GM23338 (cell line): ENCODE measurements around the gene ATP5PB. TPM values are rescaled to one million over a fixed set of nuclear protein-coding genes. Genes with fewer than 3 reads are reported as not detected.

Source experiments
- ATAC-seq: fragments of 200-7000 bp; cut with Tn5 transposase; 3 replicates; pipeline ENCODE4 v1.9.1; 2020
- DNase-seq: peaks from one replicate; pipeline ENCODE4 v3.0.0-alpha.2; 2015; ENCODE audit warnings: low spot score
- H2AFZ ChIP-seq: fragments of 200-600 bp; sonication (generic); 2 replicates; pipeline ENCODE4 v1.8.0; 2016; ENCODE audit warnings: antibody characterized with exemption, mild to moderate bottlenecking, moderate library complexity
- H3F3A ChIP-seq: fragments of 200-600 bp; sonication (generic); replicated peaks from 2 replicates; pipeline ENCODE4 v1.8.0; 2017; ENCODE audit warnings: antibody characterized with exemption, mixed run types, low read depth
- H3K27ac ChIP-seq: fragments of 200-600 bp; sonication (generic); 2 replicates; pipeline ENCODE4 v1.6.1; 2016; ENCODE audit warnings: low read depth
- H3K27me3 ChIP-seq: fragments of 200-600 bp; sonication (generic); 2 replicates; pipeline ENCODE4 v1.8.0; 2016; ENCODE audit warnings: mild to moderate bottlenecking, mixed run types, moderate library complexity; ENCODE audit not compliant: insufficient read depth
- H3K36me3 ChIP-seq: fragments of 200-600 bp; sonication (generic); 2 replicates; pipeline ENCODE4 v1.8.0; 2016; ENCODE audit warnings: mild to moderate bottlenecking; ENCODE audit not compliant: insufficient read depth
- H3K4me1 ChIP-seq: fragments of 200-600 bp; sonication (generic); 2 replicates; pipeline ENCODE4 v1.8.0; 2016; ENCODE audit warnings: mild to moderate bottlenecking, moderate library complexity; ENCODE audit not compliant: insufficient read depth
- H3K4me2 ChIP-seq: fragments of 200-600 bp; sonication (generic); 2 replicates; pipeline ENCODE4 v1.7.1; 2017; ENCODE audit warnings: mixed run types
- H3K4me3 ChIP-seq: fragments of 200-600 bp; sonication (generic); 2 replicates; pipeline ENCODE4 v1.6.1; 2016; ENCODE audit warnings: mixed run types
- H3K79me2 ChIP-seq: fragments of 200-600 bp; sonication (generic); replicated peaks from 2 replicates; pipeline ENCODE4 v1.8.0; 2017; ENCODE audit warnings: mild to moderate bottlenecking; ENCODE audit not compliant: insufficient read depth
- H3K9me2 ChIP-seq: fragments of 200-600 bp; sonication (generic); 2 replicates; pipeline ENCODE4 v1.8.0; 2017; ENCODE audit not compliant: insufficient read depth
- H4K20me1 ChIP-seq: fragments of 200-600 bp; sonication (generic); replicated peaks from 2 replicates; pipeline ENCODE4 v1.8.0; 2017; ENCODE audit warnings: mild to moderate bottlenecking; ENCODE audit not compliant: insufficient read depth
- H3K27ac Mint-ChIP-seq: 2 replicates; pipeline ENCODE4 v1.8.0; 2020; ENCODE audit warnings: inconsistent platforms, mild to moderate bottlenecking, moderate library complexity, mixed read lengths
- H3K27me3 Mint-ChIP-seq: 3 replicates; pipeline ENCODE4 v1.8.0; 2022; ENCODE audit warnings: low read depth, mild to moderate bottlenecking, moderate library complexity, mixed read lengths, inconsistent platforms; ENCODE audit not compliant: insufficient read depth, poor library complexity
- H3K36me3 Mint-ChIP-seq: 3 replicates; pipeline ENCODE4 v1.8.0; 2021; ENCODE audit warnings: low read depth, mild to moderate bottlenecking, inconsistent platforms, moderate library complexity, mixed read lengths
- H3K4me1 Mint-ChIP-seq: 3 replicates; pipeline ENCODE4 v1.8.0; 2020; ENCODE audit warnings: mild to moderate bottlenecking, inconsistent platforms, mixed read lengths
- H3K4me3 Mint-ChIP-seq: 3 replicates; pipeline ENCODE4 v1.8.0; 2021; ENCODE audit warnings: moderate library complexity, mild to moderate bottlenecking, inconsistent platforms, mixed read lengths
- H3K9me3 Mint-ChIP-seq: 3 replicates; pipeline ENCODE4 v1.8.0; 2020; ENCODE audit warnings: moderate library complexity, mild to moderate bottlenecking, inconsistent platforms, mixed read lengths
- EZH2phosphoT487 ChIP-seq: fragments of 200-600 bp; sonication (generic); IDR thresholded peaks from one replicate; pipeline ENCODE4 v1.8.1; 2018; ENCODE audit warnings: antibody characterized with exemption; ENCODE audit not compliant: unreplicated experiment
- JUNB ChIP-seq: IDR thresholded peaks from one replicate; pipeline ENCODE4 v1.6.1; 2016; ENCODE audit warnings: antibody characterized with exemption; ENCODE audit not compliant: unreplicated experiment
- NANOG ChIP-seq: IDR thresholded peaks from 2 replicates; pipeline ENCODE4 v1.6.1; 2016; ENCODE audit warnings: antibody characterized with exemption, borderline replicate concordance
- POLR2AphosphoS5 ChIP-seq: IDR thresholded peaks from 2 replicates; pipeline ENCODE4 v1.6.1; 2016; ENCODE audit warnings: antibody characterized with exemption, low read depth
- STAT1 ChIP-seq: IDR thresholded peaks from one replicate; pipeline ENCODE4 v1.6.1; 2016; ENCODE audit warnings: antibody characterized with exemption; ENCODE audit not compliant: unreplicated experiment
- polyA plus RNA-seq: library from polyadenylated mRNA; unstranded; fragments of >200 nt; fragmentation: Nextera tagmentation; extraction: Ambion mirVana; gene quantifications from 2 replicates; pipeline ENCODE4 v1.2.1, GENCODE V29; 2016
- total RNA-seq: library from RNA; depleted of rRNA; stranded (reverse); fragments of >200 nt; shearing (Covaris generic); gene quantifications from 2 replicates; pipeline ENCODE4 v1.2.3, GENCODE V29; 2014
- TF ChIP-seq, protein P1 (sequence below): fragments of 250-450 bp; sonication (Bioruptor Pico); IDR thresholded peaks from 2 replicates; pipeline ENCODE4 v1.5.0; 2020; ENCODE audit warnings: mild to moderate bottlenecking, moderate library complexity
- TF ChIP-seq, protein P2 (sequence below): IDR thresholded peaks from 2 replicates; pipeline ENCODE4 v1.6.1; 2016; ENCODE audit warnings: antibody characterized with exemption
- TF ChIP-seq, protein P3 (sequence below): IDR thresholded peaks from one replicate; pipeline ENCODE4 v1.6.1; 2018; ENCODE audit warnings: antibody characterized with exemption; ENCODE audit not compliant: unreplicated experiment

ATP5PB gene
- total and polyA plus RNA-seq, 2 experiments from 2014 or later, result 279 to 300 TPM

DNA sequence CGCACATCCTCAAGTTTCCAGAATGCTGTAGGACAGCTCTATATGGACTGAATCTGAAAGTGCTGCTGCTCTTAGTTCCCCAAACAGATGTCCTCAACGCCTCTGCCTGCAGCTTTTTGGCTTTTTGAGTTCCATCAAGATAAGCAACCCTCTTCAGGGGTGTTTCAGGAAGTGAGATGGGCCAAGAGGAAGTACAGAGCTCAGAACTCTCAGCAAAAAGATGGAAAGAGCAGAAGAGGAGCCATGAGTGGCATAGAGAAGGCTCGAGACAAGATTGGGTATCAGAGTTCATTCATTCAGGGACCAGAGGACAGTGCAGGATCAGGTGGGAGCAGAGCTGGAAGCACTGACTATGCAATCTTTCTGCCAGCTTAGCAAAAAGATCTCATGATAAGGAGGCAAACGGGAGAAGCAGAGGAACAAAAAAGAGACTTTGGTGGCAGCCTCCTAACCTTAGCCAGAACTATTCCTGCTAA is 54.4 kb downstream of the ATP5PB start, which contains the start of the genes ADORA3 and TMIGD3:
TSS of gene ADORA3 (minus strand) at position 49 of the 476 bp plus-strand sequence. CDS start 279 bp downstream, outside the sequence.
TSS of gene TMIGD3 (minus strand) at position 49 of the 476 bp plus-strand sequence. CDS start 279 bp downstream, outside the sequence.
- no peak for DNase-seq
- peaks cover 5% of the 10 kb centered on the region for H3K27me3 Mint-ChIP-seq
- Histone ChIP-seq H3K4me2 (no peak within 1 kb of the TSS), H3K36me3 (no peaks in the 10 kb centered on the region), H4K20me1 (no peaks in the 10 kb centered on the region), H2AFZ (no peak within 1 kb of the TSS), H3K4me3 (no peak within 1 kb of the TSS), H3F3A (no peaks in the 10 kb centered on the region; the same call in 1 of the 2 replicates), H3K27me3 (no peaks in the 10 kb centered on the region), H3K27ac (no peak within 1 kb of the TSS), H3K79me2 (no peaks in the 10 kb centered on the region), H3K9me2 (peaks cover 8% of the 10 kb centered on the region; the same call in 1 of the 2 replicates), H3K4me1 (peaks cover 12% of the 10 kb centered on the region)
- no peak within 1 kb of the TSS for H3K27ac Mint-ChIP-seq
- no peaks in the 10 kb centered on the region for H3K36me3 Mint-ChIP-seq
- peaks cover 5% of the 10 kb centered on the region; the same call in 2 of the 3 replicates for H3K4me1 Mint-ChIP-seq
- no peak for TF ChIP-seq EZH2phosphoT487
- TF ChIP-seq, protein P1, sequence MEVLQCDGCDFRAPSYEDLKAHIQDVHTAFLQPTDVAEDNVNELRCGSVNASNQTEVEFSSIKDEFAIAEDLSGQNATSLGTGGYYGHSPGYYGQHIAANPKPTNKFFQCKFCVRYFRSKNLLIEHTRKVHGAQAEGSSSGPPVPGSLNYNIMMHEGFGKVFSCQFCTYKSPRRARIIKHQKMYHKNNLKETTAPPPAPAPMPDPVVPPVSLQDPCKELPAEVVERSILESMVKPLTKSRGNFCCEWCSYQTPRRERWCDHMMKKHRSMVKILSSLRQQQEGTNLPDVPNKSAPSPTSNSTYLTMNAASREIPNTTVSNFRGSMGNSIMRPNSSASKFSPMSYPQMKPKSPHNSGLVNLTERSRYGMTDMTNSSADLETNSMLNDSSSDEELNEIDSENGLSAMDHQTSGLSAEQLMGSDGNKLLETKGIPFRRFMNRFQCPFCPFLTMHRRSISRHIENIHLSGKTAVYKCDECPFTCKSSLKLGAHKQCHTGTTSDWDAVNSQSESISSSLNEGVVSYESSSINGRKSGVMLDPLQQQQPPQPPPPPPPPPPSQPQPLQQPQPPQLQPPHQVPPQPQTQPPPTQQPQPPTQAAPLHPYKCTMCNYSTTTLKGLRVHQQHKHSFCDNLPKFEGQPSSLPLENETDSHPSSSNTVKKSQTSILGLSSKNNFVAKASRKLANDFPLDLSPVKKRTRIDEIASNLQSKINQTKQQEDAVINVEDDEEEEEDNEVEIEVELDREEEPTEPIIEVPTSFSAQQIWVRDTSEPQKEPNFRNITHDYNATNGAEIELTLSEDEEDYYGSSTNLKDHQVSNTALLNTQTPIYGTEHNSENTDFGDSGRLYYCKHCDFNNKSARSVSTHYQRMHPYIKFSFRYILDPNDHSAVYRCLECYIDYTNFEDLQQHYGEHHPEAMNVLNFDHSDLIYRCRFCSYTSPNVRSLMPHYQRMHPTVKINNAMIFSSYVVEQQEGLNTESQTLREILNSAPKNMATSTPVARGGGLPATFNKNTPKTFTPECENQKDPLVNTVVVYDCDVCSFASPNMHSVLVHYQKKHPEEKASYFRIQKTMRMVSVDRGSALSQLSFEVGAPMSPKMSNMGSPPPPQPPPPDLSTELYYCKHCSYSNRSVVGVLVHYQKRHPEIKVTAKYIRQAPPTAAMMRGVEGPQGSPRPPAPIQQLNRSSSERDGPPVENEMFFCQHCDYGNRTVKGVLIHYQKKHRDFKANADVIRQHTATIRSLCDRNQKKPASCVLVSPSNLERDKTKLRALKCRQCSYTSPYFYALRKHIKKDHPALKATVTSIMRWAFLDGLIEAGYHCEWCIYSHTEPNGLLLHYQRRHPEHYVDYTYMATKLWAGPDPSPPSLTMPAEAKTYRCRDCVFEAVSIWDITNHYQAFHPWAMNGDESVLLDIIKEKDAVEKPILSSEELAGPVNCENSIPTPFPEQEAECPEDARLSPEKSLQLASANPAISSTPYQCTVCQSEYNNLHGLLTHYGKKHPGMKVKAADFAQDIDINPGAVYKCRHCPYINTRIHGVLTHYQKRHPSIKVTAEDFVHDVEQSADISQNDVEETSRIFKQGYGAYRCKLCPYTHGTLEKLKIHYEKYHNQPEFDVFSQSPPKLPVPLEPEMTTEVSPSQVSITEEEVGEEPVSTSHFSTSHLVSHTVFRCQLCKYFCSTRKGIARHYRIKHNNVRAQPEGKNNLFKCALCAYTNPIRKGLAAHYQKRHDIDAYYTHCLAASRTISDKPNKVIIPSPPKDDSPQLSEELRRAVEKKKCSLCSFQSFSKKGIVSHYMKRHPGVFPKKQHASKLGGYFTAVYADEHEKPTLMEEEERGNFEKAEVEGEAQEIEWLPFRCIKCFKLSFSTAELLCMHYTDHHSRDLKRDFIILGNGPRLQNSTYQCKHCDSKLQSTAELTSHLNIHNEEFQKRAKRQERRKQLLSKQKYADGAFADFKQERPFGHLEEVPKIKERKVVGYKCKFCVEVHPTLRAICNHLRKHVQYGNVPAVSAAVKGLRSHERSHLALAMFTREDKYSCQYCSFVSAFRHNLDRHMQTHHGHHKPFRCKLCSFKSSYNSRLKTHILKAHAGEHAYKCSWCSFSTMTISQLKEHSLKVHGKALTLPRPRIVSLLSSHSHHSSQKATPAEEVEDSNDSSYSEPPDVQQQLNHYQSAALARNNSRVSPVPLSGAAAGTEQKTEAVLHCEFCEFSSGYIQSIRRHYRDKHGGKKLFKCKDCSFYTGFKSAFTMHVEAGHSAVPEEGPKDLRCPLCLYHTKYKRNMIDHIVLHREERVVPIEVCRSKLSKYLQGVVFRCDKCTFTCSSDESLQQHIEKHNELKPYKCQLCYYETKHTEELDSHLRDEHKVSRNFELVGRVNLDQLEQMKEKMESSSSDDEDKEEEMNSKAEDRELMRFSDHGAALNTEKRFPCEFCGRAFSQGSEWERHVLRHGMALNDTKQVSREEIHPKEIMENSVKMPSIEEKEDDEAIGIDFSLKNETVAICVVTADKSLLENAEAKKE (CRISPR knock-in tag), result no peak
- TF ChIP-seq, protein P2, sequence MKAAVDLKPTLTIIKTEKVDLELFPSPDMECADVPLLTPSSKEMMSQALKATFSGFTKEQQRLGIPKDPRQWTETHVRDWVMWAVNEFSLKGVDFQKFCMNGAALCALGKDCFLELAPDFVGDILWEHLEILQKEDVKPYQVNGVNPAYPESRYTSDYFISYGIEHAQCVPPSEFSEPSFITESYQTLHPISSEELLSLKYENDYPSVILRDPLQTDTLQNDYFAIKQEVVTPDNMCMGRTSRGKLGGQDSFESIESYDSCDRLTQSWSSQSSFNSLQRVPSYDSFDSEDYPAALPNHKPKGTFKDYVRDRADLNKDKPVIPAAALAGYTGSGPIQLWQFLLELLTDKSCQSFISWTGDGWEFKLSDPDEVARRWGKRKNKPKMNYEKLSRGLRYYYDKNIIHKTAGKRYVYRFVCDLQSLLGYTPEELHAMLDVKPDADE, result no peak
- no peak for TF ChIP-seq NANOG
- no peak for TF ChIP-seq POLR2AphosphoS5
- TF ChIP-seq, protein P3, sequence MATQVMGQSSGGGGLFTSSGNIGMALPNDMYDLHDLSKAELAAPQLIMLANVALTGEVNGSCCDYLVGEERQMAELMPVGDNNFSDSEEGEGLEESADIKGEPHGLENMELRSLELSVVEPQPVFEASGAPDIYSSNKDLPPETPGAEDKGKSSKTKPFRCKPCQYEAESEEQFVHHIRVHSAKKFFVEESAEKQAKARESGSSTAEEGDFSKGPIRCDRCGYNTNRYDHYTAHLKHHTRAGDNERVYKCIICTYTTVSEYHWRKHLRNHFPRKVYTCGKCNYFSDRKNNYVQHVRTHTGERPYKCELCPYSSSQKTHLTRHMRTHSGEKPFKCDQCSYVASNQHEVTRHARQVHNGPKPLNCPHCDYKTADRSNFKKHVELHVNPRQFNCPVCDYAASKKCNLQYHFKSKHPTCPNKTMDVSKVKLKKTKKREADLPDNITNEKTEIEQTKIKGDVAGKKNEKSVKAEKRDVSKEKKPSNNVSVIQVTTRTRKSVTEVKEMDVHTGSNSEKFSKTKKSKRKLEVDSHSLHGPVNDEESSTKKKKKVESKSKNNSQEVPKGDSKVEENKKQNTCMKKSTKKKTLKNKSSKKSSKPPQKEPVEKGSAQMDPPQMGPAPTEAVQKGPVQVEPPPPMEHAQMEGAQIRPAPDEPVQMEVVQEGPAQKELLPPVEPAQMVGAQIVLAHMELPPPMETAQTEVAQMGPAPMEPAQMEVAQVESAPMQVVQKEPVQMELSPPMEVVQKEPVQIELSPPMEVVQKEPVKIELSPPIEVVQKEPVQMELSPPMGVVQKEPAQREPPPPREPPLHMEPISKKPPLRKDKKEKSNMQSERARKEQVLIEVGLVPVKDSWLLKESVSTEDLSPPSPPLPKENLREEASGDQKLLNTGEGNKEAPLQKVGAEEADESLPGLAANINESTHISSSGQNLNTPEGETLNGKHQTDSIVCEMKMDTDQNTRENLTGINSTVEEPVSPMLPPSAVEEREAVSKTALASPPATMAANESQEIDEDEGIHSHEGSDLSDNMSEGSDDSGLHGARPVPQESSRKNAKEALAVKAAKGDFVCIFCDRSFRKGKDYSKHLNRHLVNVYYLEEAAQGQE, result no peak
- no peak for TF ChIP-seq JUNB
- TF ChIP-seq STAT1, result no peak
- no peaks in the 10 kb centered on the region for H3K9me3 Mint-ChIP-seq
- ATAC-seq, result no peak
- no peak within 1 kb of the TSS for H3K4me3 Mint-ChIP-seq
